NCI-H82 treated with DMSO at 0.1 percent for 48 hours (cell line): ENCODE results near the gene MRPL20.
"Not testable (repeated sequence)": the region's sequence is repeated elsewhere in the genome, so short reads cannot be mapped to it uniquely, and the experiment has no call there.

Source experiments
- DNase-seq: peaks from one replicate; lab custom pipeline; 2025; ENCODE audit not compliant: unreplicated experiment; lab: John Stamatoyannopoulos, UW

MRPL20 gene

GRCh38 chr1:1406821-1407635, at the start of gene MRPL20:
Gene MRPL20 (minus strand): TSS chr1:1407293. CDS start chr1:1407217, 76 bp downstream.
- peak; percentile 85 for DNase-seq

- DNase-seq: not testable (repeated sequence)
Measured at GRCh38 chr1:1456683-1457255, 49.7 kb upstream of the MRPL20 start.

- DNase-seq: not testable (repeated sequence)
Measured at GRCh38 chr1:1455934-1456333, 48.8 kb upstream of the MRPL20 start.

GRCh38 chr1:1455366-1455884, 48.3 kb upstream of the MRPL20 start:
- no peak for DNase-seq

- not testable (repeated sequence) for DNase-seq
Measured at GRCh38 chr1:1454286-1455056, 47.4 kb upstream of the MRPL20 start.

GRCh38 chr1:1452882-1453281, 45.8 kb upstream of the MRPL20 start:
- no peak for DNase-seq

- not testable (repeated sequence) for DNase-seq
Measured at GRCh38 chr1:1452365-1452739, 45.3 kb upstream of the MRPL20 start.

- no peak for DNase-seq
Measured at GRCh38 chr1:1451696-1452364, 44.7 kb upstream of the MRPL20 start.

- DNase-seq: not testable (repeated sequence)
Measured at GRCh38 chr1:1450616-1451015, 43.5 kb upstream of the MRPL20 start.

GRCh38 chr1:1449099-1449739, 42.1 kb upstream of the MRPL20 start, which contains the start of gene ATAD3C:
Gene ATAD3C (plus strand): TSS chr1:1449689. CDS start chr1:1450684, 995 bp downstream.
- no peak for DNase-seq

GRCh38 chr1:1446631-1447030, 39.5 kb upstream of the MRPL20 start:
- DNase-seq: not testable (repeated sequence)

- DNase-seq: no peak
Measured at GRCh38 chr1:1442069-1442770, 35.1 kb upstream of the MRPL20 start.

GRCh38 chr1:1441002-1441888, 34.2 kb upstream of the MRPL20 start:
- DNase-seq: no peak

- DNase-seq: no peak
Measured at GRCh38 chr1:1440262-1441001, 33.3 kb upstream of the MRPL20 start.

- DNase-seq: no peak
Measured at GRCh38 chr1:1439546-1440261, 32.6 kb upstream of the MRPL20 start.

GRCh38 chr1:1438531-1439381, 31.7 kb upstream of the MRPL20 start:
- no peak for DNase-seq
